Posterior vena cava (tissue), 2 donors: Measurements from ENCODE around the gene ZNF559. TPM values are rescaled to one million over a fixed set of nuclear protein-coding genes. Genes with fewer than 3 reads are reported as not detected.

Experiments used
- DNase-seq: peaks from one replicate; pipeline ENCODE4 v3.0.0-alpha.2; 2020; ENCODE audit warnings: low spot score
- intact Hi-C, 2 donors: fragments of 100-400 bp; cut with DNase I; formaldehyde crosslinking; loops; one replicate each; pipeline versions ENCODE4 v1.14.1 to v1.14.2; 2022 to 2023
- total RNA-seq, 2 donors: library from RNA; stranded (reverse); fragmentation: NEBNext Ultra II Directional; extraction: Animal tissue kit (Norgen Biotek cat#: 25700); gene quantifications; one replicate each; pipeline ENCODE4 v1.2.1, GENCODE V29; 2021
- donor health status: DM: yes; HTN: yes; CAD: no.
- donor health status: DM: yes; HTN: yes; CAD: no.

ZNF559 gene
- total RNA-seq, 2 donors from 2014 or later, result 14.2 to 19.9 TPM

GRCh38 chr19:9348253-9348652 is 24.3 kb downstream of the ZNF559 start:
- intact Hi-C loops, result no loop called here
- no peak for DNase-seq

GRCh38 chr19:9348671-9349070 is 24.7 kb downstream of the ZNF559 start:
- intact Hi-C loops, result no loop called here
- no peak for DNase-seq

GRCh38 chr19:9352505-9352904 is 28.5 kb downstream of the ZNF559 start:
- intact Hi-C loops, result no loop called here
- DNase-seq, result no peak

- no peak for DNase-seq
- intact Hi-C loops, result no loop called here
These were observed 29.0 kb downstream of the ZNF559 start for GRCh38 chr19:9353011-9353410.

GRCh38 chr19:9354651-9355050 is 30.7 kb downstream of the ZNF559 start:
- no peak for DNase-seq
- intact Hi-C loops, result no loop called here

GRCh38 chr19:9362905-9363304 is 38.9 kb downstream of the ZNF559 start, which contains the start of gene ZNF177:
ZNF177 (plus strand) TSS chr19:9363013; CDS start chr19:9378312, 15,299 bp downstream.
- intact Hi-C loops, result no loop called here
- DNase-seq, result no peak

- no peak for DNase-seq
- intact Hi-C loops, result no loop called here
These were observed 47.0 kb downstream of the ZNF559 start for GRCh38 chr19:9370738-9371619.

GRCh38 chr19:9381361-9381785 is 57.4 kb downstream of the ZNF559 start:
- DNase-seq, result no peak
- intact Hi-C loops, result no loop called here

Other genes starting within 250 kb of the ZNF559 start
- gene OR1M1, start 237.1 kb upstream of the ZNF559 start, total RNA-seq, result not detected
- not detected for gene OR7G2, start 216.7 kb upstream of the ZNF559 start, total RNA-seq
- not detected for gene OR7G1, start 208.4 kb upstream of the ZNF559 start, total RNA-seq
- gene OR7G3, start 197.2 kb upstream of the ZNF559 start, total RNA-seq, result not detected
- 10 to 100 TPM; 16.5 to 22.7 TPM for gene ZNF317, start 183.8 kb upstream of the ZNF559 start, total RNA-seq
- gene OR7D2, start 145.2 kb upstream of the ZNF559 start, total RNA-seq, result not detected
- not detected for gene OR7D4, start 104.6 kb upstream of the ZNF559 start, total RNA-seq
- not detected for gene OR7E24, start 73.2 kb upstream of the ZNF559 start, total RNA-seq
- 1 to 10 TPM; 7.0 to 7.5 TPM for gene ZNF699, start 14.3 kb upstream of the ZNF559 start, total RNA-seq
- 1 to 10 TPM; 1.9 to 4.0 TPM for gene ZNF177, start 38.8 kb downstream of the ZNF559 start, total RNA-seq
- gene ZNF266, start 111.4 kb downstream of the ZNF559 start, total RNA-seq, result 10 to 100 TPM; 19.3 to 20.0 TPM
- gene ZNF560, start 174.4 kb downstream of the ZNF559 start, total RNA-seq, result not detected
- 10 to 100 TPM; 16.8 to 16.9 TPM for gene ZNF426, start 214.5 kb downstream of the ZNF559 start, total RNA-seq